CD1c-positive myeloid dendritic cell (primary cell): ENCODE data around the gene IRS1.

Experiments used
- DNase-seq: peaks from one replicate; pipeline ENCODE4 v3.0.0-alpha.2; 2016; ENCODE audit errors: extremely low spot score

The IRS1 gene

GRCh38 chr2:226790011-226790410 is 9.6 kb downstream of the IRS1 start:
- no peak for DNase-seq

- DNase-seq: no peak
These were observed 10.6 kb downstream of the IRS1 start for GRCh38 chr2:226788881-226789490.

DNA sequence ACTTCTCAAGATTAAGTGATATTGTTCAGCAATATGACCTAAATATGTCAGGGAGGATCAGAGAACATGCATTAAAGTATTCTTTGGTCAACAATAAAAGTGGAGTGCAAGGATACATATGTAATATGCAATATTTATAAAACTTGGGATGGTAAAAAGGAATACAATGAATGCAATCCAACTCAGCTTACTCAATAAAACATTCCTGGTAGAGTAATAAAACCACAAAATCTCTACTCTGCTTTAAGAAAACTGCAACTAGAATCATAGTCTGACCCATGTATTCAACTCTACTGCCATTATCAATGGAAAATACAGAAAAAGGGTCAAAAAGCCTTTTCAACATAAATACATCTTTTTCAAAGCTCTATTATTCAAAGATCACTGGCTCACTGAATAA is 11.6 kb downstream of the IRS1 start:
- no peak for DNase-seq

DNA sequence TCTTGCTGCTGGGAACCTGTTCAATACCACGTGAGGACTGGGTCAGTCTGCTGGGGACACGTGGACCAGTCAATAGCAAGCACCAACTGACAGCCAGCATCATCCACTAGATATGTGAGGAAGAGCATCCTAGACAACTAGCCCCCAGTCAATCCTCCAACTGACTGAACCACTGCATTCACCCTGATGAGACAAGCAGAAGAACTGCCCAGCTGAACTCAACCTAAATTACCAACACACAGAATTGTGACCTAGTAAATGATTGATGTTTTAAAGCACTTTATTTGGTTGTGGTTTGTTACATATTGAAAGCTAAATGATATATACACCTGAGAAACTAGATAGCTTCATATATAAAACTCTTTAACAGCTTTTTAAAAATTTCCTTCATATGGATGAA is 15.7 kb downstream of the IRS1 start:
- DNase-seq: no peak

DNA sequence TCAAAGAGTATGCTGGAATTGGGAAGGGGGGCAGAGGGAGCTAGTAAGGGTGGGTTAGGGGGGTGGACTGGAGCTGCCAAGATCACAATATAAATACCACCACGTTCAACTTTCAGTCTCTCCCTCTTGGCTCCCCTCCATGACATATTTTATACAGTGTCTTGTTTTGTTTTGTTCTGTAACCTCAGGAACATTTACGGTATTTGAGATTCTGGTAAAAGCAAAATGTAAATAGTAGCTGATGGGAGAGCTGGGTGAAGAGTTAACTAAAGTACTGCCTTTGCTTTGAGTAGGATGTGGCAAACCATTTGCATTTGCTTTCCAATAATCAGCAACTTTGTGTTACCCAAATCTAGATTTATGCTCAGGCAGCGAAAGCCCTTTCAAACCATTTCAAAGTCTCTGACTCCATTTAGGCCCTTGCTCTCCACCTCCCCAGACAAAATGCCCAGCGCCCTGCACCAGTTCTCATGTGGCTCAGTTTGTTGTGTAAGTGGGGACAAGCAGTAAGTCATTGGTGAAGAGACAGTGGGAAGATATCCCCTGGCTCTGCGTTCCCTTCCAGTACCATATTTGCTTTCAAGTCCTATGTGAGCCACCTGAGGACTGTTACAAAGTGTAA is 17.4 kb downstream of the IRS1 start:
- DNase-seq: no peak

DNA sequence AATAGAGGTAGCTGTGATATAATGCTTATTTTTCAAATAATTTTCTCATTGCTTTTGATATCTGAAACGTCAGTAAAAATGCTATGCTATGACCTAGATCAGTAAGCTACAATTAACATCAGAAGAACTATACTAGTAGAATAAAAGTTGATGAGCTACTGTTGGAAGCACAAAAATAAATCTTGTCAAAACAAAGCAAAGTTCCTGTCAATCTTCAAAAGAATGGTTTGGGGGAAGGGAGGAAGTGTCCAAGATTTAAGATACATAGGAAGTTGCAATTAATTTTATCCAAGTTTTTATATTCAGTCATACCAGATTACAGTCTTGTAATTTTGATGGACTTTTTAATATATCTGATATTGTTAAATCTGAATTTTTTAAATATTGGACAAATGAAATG is 19.2 kb downstream of the IRS1 start:
- no peak for DNase-seq

GRCh38 chr2:226777611-226778010 is 22.0 kb downstream of the IRS1 start:
- DNase-seq: no peak

DNA sequence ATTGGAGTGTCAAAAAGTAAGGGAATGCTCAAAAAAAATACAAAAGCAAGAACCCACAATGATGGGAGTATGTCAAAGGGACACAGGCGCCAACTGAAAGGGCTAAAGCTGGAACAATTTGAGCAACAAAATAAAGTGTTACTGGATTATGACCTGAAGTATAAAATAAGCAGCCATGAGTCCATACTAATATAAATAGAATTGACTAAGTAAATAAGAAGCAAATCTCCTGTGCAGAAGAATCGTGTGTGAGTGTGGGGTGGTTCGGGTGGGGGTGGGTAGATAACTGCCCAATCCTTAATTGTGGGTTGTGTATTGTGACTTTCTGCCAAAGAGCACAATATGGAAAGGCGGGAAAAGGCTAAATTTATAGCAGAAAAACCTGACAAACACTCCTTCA is 23.5 kb downstream of the IRS1 start:
- DNase-seq: no peak

DNA sequence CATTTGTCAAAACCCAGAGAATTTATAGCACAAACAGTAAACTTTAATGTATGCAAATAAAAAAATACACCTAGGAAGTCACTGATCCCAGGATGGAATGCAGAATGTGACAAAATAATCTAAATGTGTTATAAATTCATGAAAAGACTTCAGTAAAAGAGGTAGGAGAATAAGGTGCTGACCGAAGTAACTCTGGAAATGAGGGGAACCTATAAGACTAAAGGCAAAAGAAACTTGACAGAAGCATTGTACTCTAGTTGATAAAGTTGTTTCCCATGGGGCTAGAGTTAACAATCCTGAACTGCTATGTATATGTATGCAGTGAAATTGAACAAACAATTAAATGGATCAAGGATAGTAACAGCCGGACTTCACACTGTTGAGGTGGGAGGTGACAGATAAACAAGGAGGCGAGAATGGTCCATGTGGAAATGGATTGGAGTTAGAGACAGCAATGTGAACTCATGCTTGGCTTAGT is 24.5 kb downstream of the IRS1 start:
- no peak for DNase-seq

DNA sequence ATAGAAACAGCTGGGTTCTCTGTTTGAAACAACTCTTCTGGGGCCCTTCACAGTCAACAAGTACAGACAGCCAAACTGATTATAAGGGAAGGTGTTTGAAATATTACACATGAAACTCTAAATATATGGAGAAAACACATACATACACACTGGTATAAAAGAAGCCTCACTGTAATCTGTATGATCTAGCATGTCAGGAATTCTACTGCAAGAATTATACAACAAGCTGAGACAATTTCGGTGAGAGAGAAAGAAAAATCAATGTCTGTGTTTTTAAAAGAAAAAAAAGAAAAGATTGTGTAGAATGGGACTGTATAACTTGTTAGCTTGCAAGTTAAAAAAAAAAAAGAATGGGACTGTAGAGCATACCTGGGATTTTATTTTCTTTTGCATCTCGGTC is 26.3 kb downstream of the IRS1 start:
- DNase-seq: no peak

DNA sequence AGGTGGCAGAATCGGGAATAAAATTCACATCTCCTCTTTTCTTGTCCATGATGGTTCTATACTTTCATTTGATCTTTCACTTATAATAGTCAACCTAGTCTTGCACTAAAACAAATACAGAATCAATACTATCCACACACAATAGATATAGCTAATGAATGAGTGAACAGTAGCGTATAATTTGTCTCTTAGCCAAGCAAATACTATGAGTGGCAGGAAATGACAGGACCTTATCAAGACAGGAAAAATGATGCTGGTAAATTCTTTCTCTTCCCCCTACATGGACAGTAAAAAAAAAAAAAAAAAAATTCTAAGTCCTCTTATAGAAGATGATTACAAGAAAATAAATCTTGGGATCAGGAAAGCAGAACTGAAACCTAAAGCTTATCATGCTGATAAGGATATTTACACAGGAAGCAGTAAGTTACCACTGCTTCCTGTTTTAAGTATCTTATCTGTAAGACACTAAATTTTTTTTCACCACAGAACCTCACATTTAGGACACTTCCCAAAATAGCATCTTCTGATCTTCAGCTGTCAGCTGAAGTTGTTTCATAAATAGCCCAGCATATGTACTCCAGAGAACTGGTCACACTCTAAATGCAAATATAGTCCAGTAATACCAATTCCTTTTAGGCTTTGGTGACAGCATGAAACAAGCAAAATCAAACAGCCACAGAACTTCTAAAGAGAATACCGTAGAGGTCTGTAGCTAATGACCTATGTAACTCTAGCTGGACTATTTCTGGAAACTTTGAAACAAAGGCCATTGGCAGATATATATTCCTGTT is 27.0 kb downstream of the IRS1 start:
- peak; percentile 66 for DNase-seq

DNA sequence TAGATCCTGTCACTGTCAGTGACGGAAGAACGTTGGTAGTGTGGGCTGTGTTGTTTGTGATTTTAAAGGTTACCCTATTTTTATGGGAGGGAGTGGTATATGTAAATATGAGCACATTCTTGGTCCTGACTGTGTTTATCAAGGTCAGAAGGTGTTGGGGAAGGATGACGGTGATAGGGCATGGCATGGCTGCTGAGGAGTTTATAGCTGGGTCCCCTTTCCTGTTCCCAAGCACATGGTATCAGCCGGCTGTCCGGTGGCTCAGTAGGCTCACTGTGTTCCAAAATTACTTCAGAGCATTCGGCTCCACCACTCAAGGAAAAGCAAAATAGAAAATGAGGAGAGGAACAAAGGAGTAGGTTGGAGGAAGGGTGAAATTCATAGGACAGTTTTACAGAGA is 28.6 kb downstream of the IRS1 start:
- no peak for DNase-seq

- DNase-seq: no peak
These were observed 32.4 kb downstream of the IRS1 start for GRCh38 chr2:226767056-226767813.

GRCh38 chr2:226766352-226767055 is 33.1 kb downstream of the IRS1 start:
- no peak for DNase-seq

- DNase-seq: no peak
These were observed 36.3 kb downstream of the IRS1 start for GRCh38 chr2:226763320-226763719.

GRCh38 chr2:226761195-226761583 is 38.4 kb downstream of the IRS1 start:
- no peak for DNase-seq

- DNase-seq: no peak
These were observed 39.0 kb downstream of the IRS1 start for GRCh38 chr2:226760412-226761194.

DNA sequence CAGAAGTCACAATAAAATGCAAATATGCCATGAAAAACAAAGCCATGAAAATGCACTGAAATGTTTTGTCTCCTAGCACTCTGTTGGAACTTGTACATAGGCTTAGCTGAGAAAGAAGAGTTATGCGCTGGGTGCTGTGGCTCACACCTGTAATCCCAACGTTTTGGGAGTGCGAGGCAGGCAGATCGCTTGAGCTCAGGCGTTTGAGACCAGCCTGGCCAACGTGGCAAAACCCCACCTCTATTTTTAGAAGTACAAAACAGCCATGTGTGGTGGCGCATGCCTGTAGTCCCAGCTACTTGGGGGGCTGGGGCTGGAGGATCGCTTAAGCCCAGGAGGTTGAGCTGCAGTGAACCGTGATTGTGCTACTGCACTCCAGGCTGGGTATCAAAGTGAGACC is 39.9 kb downstream of the IRS1 start:
- no peak for DNase-seq

DNA sequence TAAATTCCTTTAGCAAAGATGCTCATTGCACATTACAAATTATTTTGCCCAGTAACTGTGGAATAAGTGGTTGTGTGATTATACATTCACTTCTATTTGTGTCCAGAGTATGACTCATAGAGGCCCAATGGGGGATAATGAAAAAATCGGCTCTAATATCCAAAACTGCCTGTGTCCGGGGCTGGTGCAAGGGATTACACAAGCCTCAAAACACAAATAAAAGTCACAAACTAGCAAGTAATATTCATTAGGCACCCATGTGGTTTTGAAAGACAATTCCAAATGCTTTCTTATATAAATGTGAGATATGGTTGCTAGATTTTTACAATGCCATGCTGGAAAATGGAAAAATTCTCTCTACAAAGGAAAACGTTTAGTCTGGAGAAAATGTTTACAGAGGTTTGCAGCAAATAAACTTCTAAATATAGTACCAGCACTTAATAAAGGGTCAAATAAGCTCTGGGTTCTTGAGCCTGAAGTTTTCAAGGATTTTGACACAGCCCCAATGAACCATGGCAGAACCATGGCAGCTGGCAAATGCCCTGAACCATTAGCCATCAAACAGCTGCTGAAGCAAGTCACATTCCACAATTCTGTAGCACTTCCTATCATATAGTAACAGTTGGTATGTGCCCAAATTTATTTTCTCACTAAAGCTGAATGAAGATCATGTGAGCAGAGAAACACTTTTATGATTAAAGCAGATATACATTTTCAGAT is 40.5 kb downstream of the IRS1 start:
- no peak for DNase-seq

DNA sequence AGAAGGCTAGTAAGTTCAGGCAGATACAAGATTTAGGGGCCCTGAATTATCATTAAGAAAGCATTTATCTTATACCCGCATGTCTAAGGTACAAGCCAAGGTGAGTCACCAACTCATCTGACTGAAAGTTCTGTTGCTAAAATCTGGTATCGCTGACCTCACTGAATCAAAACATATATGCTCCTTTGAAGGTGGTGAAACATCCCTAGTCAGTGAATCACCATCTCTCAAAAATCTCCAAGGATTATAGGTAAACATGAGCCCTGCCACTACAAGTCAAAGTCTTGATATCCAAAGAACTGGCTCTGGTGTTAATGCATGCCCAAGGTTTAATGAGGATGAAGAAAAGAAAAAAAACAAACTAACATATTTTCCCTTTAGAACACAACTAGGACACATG is 43.5 kb downstream of the IRS1 start:
- no peak for DNase-seq
